ENCODE data around the gene RESP18.
A peak's percentile ranks its signal among the peaks of the same experiment; 100 is the strongest.

The RESP18 gene

GRCh38 chr2:219335373-219335786 lies 2.8 kb upstream of the RESP18 start:
- Histone ChIP-seq H4K8ac (ENCODE audit: low read depth, low read length) (no peak overlapping the region), H3K79me2 (ENCODE audit: control insufficient read depth, insufficient read depth, low read length, poor library complexity) (no peaks in the 10 kb centered on the region), H3K27ac (ENCODE audit: low read depth, low read length) (no peak overlapping the region), H3K4me2 (ENCODE audit: low read length) (no peak overlapping the region), H3K4me1 (ENCODE audit: control insufficient read depth in 1 of 2, insufficient read depth in 2 of 2, low read length in 2 of 2) (no peaks in the 10 kb centered on the region), H3K14ac (ENCODE audit: low read length) (no peak overlapping the region), H2BK120ac (ENCODE audit: insufficient read depth, low read length, poor library complexity) (no peak overlapping the region), H4K91ac (ENCODE audit: low read depth, low read length) (no peak overlapping the region), H2AFZ (ENCODE audit: insufficient read depth, low read length, poor library complexity) (no peak overlapping the region), H3K23ac (ENCODE audit: low read length) (no peak overlapping the region), H3K36me3 (ENCODE audit: control insufficient read depth in 1 of 2, insufficient read depth in 2 of 2, low read length in 2 of 2) (no peaks in the 10 kb centered on the region), H4K12ac (ENCODE audit: low read depth, low read length) (no peak overlapping the region), H2AK5ac (ENCODE audit: low read length) (no peak overlapping the region), H3K27me3 (ENCODE audit: insufficient read depth, low read length) (peaks cover 11% of the 10 kb centered on the region), H2BK5ac (ENCODE audit: low read depth, low read length, poor library complexity) (no peak overlapping the region), H3K9me3 (ENCODE audit: insufficient read depth, low read depth, low read length) (peaks cover 2% of the 10 kb centered on the region), H3K9ac (ENCODE audit: low read length) (no peak overlapping the region), H3K18ac (ENCODE audit: low read length) (no peak overlapping the region), H3K4me3 (ENCODE audit: low read depth, low read length) (no peak overlapping the region), H3K79me1 (ENCODE audit: low read length) (no peaks in the 10 kb centered on the region), H2BK12ac (ENCODE audit: low read length) (no peak overlapping the region), H3K4ac (ENCODE audit: low read depth, low read length) (no peak overlapping the region)
- no peak for DNase-seq
- WGBS (ENCODE audit: extremely low coverage, insufficient coverage, insufficient read length): no CpG with 5 or more reads among the region's 5 CpGs

- Histone ChIP-seq H3K4me2 (ENCODE audit: low read length) (no peak overlapping the region), H2BK120ac (ENCODE audit: insufficient read depth, low read length, poor library complexity) (no peak overlapping the region), H3K9me3 (ENCODE audit: insufficient read depth, low read depth, low read length) (peaks cover 2% of the 10 kb centered on the region), H3K23ac (ENCODE audit: low read length) (no peak overlapping the region), H3K4me3 (ENCODE audit: low read depth, low read length) (no peak overlapping the region), H3K27me3 (ENCODE audit: insufficient read depth, low read length) (peaks cover 11% of the 10 kb centered on the region), H3K36me3 (ENCODE audit: control insufficient read depth in 1 of 2, insufficient read depth in 2 of 2, low read length in 2 of 2) (no peaks in the 10 kb centered on the region), H4K91ac (ENCODE audit: low read depth, low read length) (no peak overlapping the region), H4K12ac (ENCODE audit: low read depth, low read length) (no peak overlapping the region), H3K18ac (ENCODE audit: low read length) (no peak overlapping the region), H3K4ac (ENCODE audit: low read depth, low read length) (no peak overlapping the region), H3K14ac (ENCODE audit: low read length) (no peak overlapping the region), H3K27ac (ENCODE audit: low read depth, low read length) (no peak overlapping the region), H3K9ac (ENCODE audit: low read length) (no peak overlapping the region), H2AK5ac (ENCODE audit: low read length) (no peak overlapping the region), H2BK5ac (ENCODE audit: low read depth, low read length, poor library complexity) (no peak overlapping the region), H4K8ac (ENCODE audit: low read depth, low read length) (no peak overlapping the region), H3K79me2 (ENCODE audit: control insufficient read depth, insufficient read depth, low read length, poor library complexity) (no peaks in the 10 kb centered on the region), H2AFZ (ENCODE audit: insufficient read depth, low read length, poor library complexity) (no peak overlapping the region), H3K79me1 (ENCODE audit: low read length) (no peaks in the 10 kb centered on the region), H3K4me1 (ENCODE audit: control insufficient read depth in 1 of 2, insufficient read depth in 2 of 2, low read length in 2 of 2) (no peaks in the 10 kb centered on the region), H2BK12ac (ENCODE audit: low read length) (no peak overlapping the region)
- DNase-seq: no peak
- no CpG with 5 or more reads among the region's 2 CpGs for WGBS (ENCODE audit: extremely low coverage, insufficient coverage, insufficient read length)
Observed at GRCh38 chr2:219334076-219334475, 1.5 kb upstream of the RESP18 start.

DNA sequence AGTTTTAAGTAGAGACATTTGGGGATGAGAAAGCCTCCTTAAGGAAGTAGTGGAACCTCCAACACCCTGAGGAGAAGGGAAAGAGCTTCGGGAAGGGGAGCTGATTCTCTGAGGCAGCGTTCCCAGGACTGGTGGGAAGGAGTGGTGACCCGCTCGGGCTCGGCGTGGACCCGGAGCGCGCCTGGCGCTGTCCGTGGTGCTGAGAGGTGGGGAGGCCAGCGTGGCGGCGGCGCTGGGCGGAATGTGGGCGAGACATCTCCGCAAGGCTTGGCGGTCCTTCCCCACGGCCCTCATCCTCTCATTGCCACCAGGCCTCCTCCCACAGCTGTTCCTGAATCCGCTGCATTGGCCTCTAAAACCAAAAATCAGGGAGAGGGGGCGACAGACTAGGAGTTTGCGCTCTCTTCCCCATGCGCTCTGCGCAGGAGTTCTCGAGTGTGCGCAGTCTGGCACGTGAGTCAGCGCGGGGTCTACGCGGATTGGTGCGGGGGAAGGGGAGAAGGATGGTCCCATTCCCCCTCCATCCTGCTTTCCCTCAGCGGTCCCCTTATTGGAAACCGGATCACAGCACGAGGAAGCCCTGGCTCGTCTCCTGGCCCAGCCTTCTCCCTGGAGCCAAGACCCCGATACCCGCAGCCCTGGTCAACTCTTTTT lies 857 bp downstream of the RESP18 start:
- Histone ChIP-seq H3K18ac (ENCODE audit: low read length) (no peak overlapping the region), H3K4me2 (ENCODE audit: low read length) (no peak overlapping the region), H3K27ac (ENCODE audit: low read depth, low read length) (no peak overlapping the region), H4K12ac (ENCODE audit: low read depth, low read length) (no peak overlapping the region), H3K9me3 (ENCODE audit: insufficient read depth, low read depth, low read length) (peaks cover 2% of the 10 kb centered on the region), H2AK5ac (ENCODE audit: low read length) (no peak overlapping the region), H2BK12ac (ENCODE audit: low read length) (no peak overlapping the region), H4K8ac (ENCODE audit: low read depth, low read length) (no peak overlapping the region), H4K91ac (ENCODE audit: low read depth, low read length) (no peak overlapping the region), H3K4me1 (ENCODE audit: control insufficient read depth in 1 of 2, insufficient read depth in 2 of 2, low read length in 2 of 2) (no peaks in the 10 kb centered on the region), H2AFZ (ENCODE audit: insufficient read depth, low read length, poor library complexity) (no peak overlapping the region), H3K79me2 (ENCODE audit: control insufficient read depth, insufficient read depth, low read length, poor library complexity) (no peaks in the 10 kb centered on the region), H3K14ac (ENCODE audit: low read length) (no peak overlapping the region), H3K36me3 (ENCODE audit: control insufficient read depth in 1 of 2, insufficient read depth in 2 of 2, low read length in 2 of 2) (no peaks in the 10 kb centered on the region), H3K4ac (ENCODE audit: low read depth, low read length) (no peak overlapping the region), H3K9ac (ENCODE audit: low read length) (no peak overlapping the region), H3K23ac (ENCODE audit: low read length) (no peak overlapping the region), H2BK5ac (ENCODE audit: low read depth, low read length, poor library complexity) (no peak overlapping the region), H3K27me3 (ENCODE audit: insufficient read depth, low read length) (peaks cover 11% of the 10 kb centered on the region), H3K79me1 (ENCODE audit: low read length) (no peaks in the 10 kb centered on the region), H2BK120ac (ENCODE audit: insufficient read depth, low read length, poor library complexity) (no peak overlapping the region), H3K4me3 (ENCODE audit: low read depth, low read length) (peak overlapping the region; percentile 4)
- DNase-seq: peak in 1 of 2 donors; percentile 68
- no CpG with 5 or more reads among the region's 39 CpGs for WGBS (ENCODE audit: extremely low coverage, insufficient coverage, insufficient read length)

DNA sequence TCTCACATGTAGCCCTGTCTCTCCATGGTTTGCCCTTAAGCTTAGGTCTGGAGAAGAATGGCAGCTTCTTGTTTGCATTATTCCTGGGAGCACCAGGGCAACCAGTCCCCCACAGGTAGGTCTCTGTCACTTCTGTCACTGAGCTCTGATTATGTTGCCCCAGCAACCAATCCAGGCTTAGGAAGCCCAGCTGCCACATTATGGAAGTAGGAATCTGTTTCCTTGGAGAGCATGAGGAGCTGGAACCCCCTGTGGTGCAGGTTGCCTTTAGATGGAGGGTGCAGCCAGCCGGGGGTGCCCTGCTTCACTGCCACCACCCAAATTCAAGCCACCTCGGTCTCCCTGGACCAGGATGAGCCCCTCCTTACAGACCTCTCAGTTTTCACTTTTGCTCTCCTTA lies 4.8 kb downstream of the RESP18 start:
- WGBS (ENCODE audit: extremely low coverage, insufficient coverage, insufficient read length): no CpG with 5 or more reads among the region's 2 CpGs

More for the DNA sequence above, 4.8 kb downstream of the RESP18 start:
- no peak overlapping the region for H2AK5ac ChIP-seq (ENCODE audit: low read length)
- H3K9me3 ChIP-seq (ENCODE audit: insufficient read depth, low read depth, low read length): peaks cover 2% of the 10 kb centered on the region
- H3K23ac ChIP-seq (ENCODE audit: low read length): no peak overlapping the region
- H3K18ac ChIP-seq (ENCODE audit: low read length): no peak overlapping the region
- H3K14ac ChIP-seq (ENCODE audit: low read length): no peak overlapping the region
- H3K79me1 ChIP-seq (ENCODE audit: low read length): no peaks in the 10 kb centered on the region
- no peak overlapping the region for H4K8ac ChIP-seq (ENCODE audit: low read depth, low read length)
- no peaks in the 10 kb centered on the region for H3K79me2 ChIP-seq (ENCODE audit: control insufficient read depth, insufficient read depth, low read length, poor library complexity)
- H3K4me1 ChIP-seq (ENCODE audit: control insufficient read depth in 1 of 2, insufficient read depth in 2 of 2, low read length in 2 of 2): no peaks in the 10 kb centered on the region
- no peak overlapping the region for H2AFZ ChIP-seq (ENCODE audit: insufficient read depth, low read length, poor library complexity)
- H2BK120ac ChIP-seq (ENCODE audit: insufficient read depth, low read length, poor library complexity): no peak overlapping the region
- H4K12ac ChIP-seq (ENCODE audit: low read depth, low read length): no peak overlapping the region
- H3K36me3 ChIP-seq (ENCODE audit: control insufficient read depth in 1 of 2, insufficient read depth in 2 of 2, low read length in 2 of 2): no peaks in the 10 kb centered on the region
- H3K9ac ChIP-seq (ENCODE audit: low read length): no peak overlapping the region
- no peak overlapping the region for H3K4ac ChIP-seq (ENCODE audit: low read depth, low read length)
- no peak overlapping the region for H3K27ac ChIP-seq (ENCODE audit: low read depth, low read length)
- H2BK12ac ChIP-seq (ENCODE audit: low read length): no peak overlapping the region
- no peak overlapping the region for H2BK5ac ChIP-seq (ENCODE audit: low read depth, low read length, poor library complexity)
- H3K4me3 ChIP-seq (ENCODE audit: low read depth, low read length): no peak overlapping the region
- DNase-seq: no peak
- H3K4me2 ChIP-seq (ENCODE audit: low read length): no peak overlapping the region
- no peak overlapping the region for H4K91ac ChIP-seq (ENCODE audit: low read depth, low read length)
- H3K27me3 ChIP-seq (ENCODE audit: insufficient read depth, low read length): peaks cover 11% of the 10 kb centered on the region
